ENCODE results near the gene SACM1L.
A peak's percentile ranks its signal among the peaks of the same experiment; 100 is the strongest.

Gene SACM1L

DNA sequence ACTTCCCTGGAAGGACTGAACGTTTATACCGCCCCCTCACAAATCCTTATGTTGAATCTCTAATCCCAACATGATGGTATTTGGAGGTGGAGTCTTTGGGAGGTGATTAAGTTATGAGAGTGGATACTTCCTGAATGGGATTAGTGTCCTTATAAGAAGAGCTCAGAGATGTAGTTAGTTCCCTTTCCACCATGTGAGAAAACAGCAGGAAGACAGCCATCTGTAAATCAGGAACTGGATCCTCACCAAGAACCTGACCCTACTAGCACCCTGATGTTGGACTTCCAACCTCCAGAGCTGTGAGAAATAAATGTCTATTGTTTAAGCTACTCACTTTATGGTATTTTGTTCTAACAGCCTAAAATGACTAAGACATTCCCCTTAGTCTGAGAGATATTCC lies 33.3 kb upstream of the SACM1L start:
- no peaks in the 10 kb centered on the region for H3K4me1 ChIP-seq
- no peak for DNase-seq

GRCh38 chr3:45656575-45657363 lies 32.4 kb upstream of the SACM1L start:
- TF ChIP-seq, protein P1, sequence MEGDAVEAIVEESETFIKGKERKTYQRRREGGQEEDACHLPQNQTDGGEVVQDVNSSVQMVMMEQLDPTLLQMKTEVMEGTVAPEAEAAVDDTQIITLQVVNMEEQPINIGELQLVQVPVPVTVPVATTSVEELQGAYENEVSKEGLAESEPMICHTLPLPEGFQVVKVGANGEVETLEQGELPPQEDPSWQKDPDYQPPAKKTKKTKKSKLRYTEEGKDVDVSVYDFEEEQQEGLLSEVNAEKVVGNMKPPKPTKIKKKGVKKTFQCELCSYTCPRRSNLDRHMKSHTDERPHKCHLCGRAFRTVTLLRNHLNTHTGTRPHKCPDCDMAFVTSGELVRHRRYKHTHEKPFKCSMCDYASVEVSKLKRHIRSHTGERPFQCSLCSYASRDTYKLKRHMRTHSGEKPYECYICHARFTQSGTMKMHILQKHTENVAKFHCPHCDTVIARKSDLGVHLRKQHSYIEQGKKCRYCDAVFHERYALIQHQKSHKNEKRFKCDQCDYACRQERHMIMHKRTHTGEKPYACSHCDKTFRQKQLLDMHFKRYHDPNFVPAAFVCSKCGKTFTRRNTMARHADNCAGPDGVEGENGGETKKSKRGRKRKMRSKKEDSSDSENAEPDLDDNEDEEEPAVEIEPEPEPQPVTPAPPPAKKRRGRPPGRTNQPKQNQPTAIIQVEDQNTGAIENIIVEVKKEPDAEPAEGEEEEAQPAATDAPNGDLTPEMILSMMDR (IDR thresholded peaks at IDR 0.05; ENCODE audit: low read depth, low read length): peak; percentile 83
- Histone ChIP-seq H3K36me3 (no peaks in the 10 kb centered on the region), H3K4me3 (ENCODE audit: low read depth, low read length) (no peak overlapping the region), H3K4me1 (no peaks in the 10 kb centered on the region), H3K9me3 (no peaks in the 10 kb centered on the region), H3K27me3 (no peaks in the 10 kb centered on the region)
- peak; percentile 84 for DNase-seq

More for the DNA sequence above, 33.3 kb upstream of the SACM1L start:
- H3K4me3 ChIP-seq (ENCODE audit: low read depth, low read length): no peak overlapping the region
- TF ChIP-seq, protein P1 (IDR thresholded peaks at IDR 0.05; ENCODE audit: low read depth, low read length): no peak
- no peaks in the 10 kb centered on the region for H3K27me3 ChIP-seq
- no peaks in the 10 kb centered on the region for H3K9me3 ChIP-seq
- H3K36me3 ChIP-seq: no peaks in the 10 kb centered on the region

DNA sequence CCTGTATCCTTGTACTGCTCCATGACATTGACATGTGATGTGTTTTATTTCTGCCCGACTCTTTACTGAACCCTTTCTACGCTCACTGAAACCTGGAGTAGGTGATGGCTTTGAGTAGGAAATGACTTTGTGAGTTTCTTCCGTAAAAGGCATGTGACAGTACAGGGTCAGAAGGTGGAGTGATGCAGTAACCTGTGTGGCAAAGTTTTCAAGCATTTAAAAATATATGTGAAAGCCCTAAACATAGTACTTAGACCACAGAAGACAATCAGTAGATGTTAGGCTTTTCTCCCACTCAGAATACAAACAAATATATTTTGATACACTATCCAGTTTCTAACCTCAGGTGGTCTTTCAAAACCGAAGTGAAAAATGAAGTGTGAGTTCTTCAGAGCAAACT lies 31.3 kb upstream of the SACM1L start:
- TF ChIP-seq, protein P1 (IDR thresholded peaks at IDR 0.05; ENCODE audit: low read depth, low read length): no peak
- DNase-seq: no peak
- Histone ChIP-seq H3K4me3 (ENCODE audit: low read depth, low read length) (no peak overlapping the region), H3K4me1 (no peaks in the 10 kb centered on the region), H3K36me3 (no peaks in the 10 kb centered on the region), H3K9me3 (no peaks in the 10 kb centered on the region), H3K27me3 (no peaks in the 10 kb centered on the region)

- Histone ChIP-seq H3K9me3 (no peaks in the 10 kb centered on the region), H3K36me3 (no peaks in the 10 kb centered on the region), H3K27me3 (no peaks in the 10 kb centered on the region), H3K4me3 (ENCODE audit: low read depth, low read length) (no peak overlapping the region), H3K4me1 (no peaks in the 10 kb centered on the region)
- peak; percentile 54 for DNase-seq
- TF ChIP-seq, protein P1 (IDR thresholded peaks at IDR 0.05; ENCODE audit: low read depth, low read length): peak; percentile 81
Measured at GRCh38 chr3:45659661-45660566, 29.3 kb upstream of the SACM1L start.

GRCh38 chr3:45660567-45660901 lies 28.7 kb upstream of the SACM1L start:
- Histone ChIP-seq H3K9me3 (no peaks in the 10 kb centered on the region), H3K4me1 (no peaks in the 10 kb centered on the region), H3K4me3 (ENCODE audit: low read depth, low read length) (no peak overlapping the region), H3K27me3 (no peaks in the 10 kb centered on the region), H3K36me3 (no peaks in the 10 kb centered on the region)
- no peak for DNase-seq
- TF ChIP-seq, protein P1 (IDR thresholded peaks at IDR 0.05; ENCODE audit: low read depth, low read length): no peak

All from BE2C (cell line).